Measurements from ENCODE around the gene PLA2G4D. TPM values are rescaled to one million over a fixed set of nuclear protein-coding genes. Genes with fewer than 3 reads are reported as not detected.

Gene PLA2G4D
- total RNA-seq, 3 donors from 2014 or later (not counting 1 experiment from before 2014, with no cell fraction given): not detected

DNA sequence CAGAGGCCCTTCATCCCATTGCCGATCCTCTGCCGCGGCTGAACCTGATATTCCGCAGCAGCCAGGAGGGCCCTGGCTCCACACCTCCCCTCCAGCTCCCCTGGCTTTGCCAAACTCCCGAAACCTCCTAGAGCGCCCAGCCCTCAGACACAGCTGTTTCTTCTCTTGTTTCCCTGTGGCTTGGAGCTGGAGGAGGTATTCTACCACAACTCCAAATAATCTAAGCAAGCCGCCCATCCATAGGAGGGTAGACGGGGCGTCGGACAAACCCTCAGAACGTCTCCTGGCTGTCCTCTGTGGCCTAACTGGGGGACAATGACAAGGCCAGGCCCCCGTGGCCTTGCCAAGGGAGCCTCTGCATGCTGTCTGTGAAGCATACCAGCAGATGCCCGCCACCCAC, 10.4 kb downstream of the PLA2G4D start:
- Histone ChIP-seq H3K4me1 (ENCODE audit: control insufficient read depth, insufficient read depth, low read length) (peaks cover 14% of the 10 kb centered on the region), H3K27ac (ENCODE audit: low read length) (no peak overlapping the region), H3K36me3 (ENCODE audit: control insufficient read depth, insufficient read depth, low read length) (no peaks in the 10 kb centered on the region), H3K4me3 (ENCODE audit: low read length) (no peak overlapping the region), H3K9me3 (ENCODE audit: control insufficient read depth, insufficient read depth, low read length) (no peaks in the 10 kb centered on the region), H3K27me3 (ENCODE audit: control insufficient read depth, insufficient read depth, low read length) (peaks cover 10% of the 10 kb centered on the region)
- DNase-seq: no peak
- Mint-ChIP-seq H3K27me3 (ENCODE audit: low read depth in 2 of 2) (peaks cover 9 to 13% of the 10 kb centered on the region in 2 donors), H3K36me3 (no peaks in the 10 kb centered on the region), H3K9me3 (no peaks in the 10 kb centered on the region), H3K4me1 (peaks cover 7 to 9% of the 10 kb centered on the region in 2 donors), H3K27ac (no peak overlapping the region), H3K4me3 (no peak overlapping the region)
- TF ChIP-seq, protein P1, sequence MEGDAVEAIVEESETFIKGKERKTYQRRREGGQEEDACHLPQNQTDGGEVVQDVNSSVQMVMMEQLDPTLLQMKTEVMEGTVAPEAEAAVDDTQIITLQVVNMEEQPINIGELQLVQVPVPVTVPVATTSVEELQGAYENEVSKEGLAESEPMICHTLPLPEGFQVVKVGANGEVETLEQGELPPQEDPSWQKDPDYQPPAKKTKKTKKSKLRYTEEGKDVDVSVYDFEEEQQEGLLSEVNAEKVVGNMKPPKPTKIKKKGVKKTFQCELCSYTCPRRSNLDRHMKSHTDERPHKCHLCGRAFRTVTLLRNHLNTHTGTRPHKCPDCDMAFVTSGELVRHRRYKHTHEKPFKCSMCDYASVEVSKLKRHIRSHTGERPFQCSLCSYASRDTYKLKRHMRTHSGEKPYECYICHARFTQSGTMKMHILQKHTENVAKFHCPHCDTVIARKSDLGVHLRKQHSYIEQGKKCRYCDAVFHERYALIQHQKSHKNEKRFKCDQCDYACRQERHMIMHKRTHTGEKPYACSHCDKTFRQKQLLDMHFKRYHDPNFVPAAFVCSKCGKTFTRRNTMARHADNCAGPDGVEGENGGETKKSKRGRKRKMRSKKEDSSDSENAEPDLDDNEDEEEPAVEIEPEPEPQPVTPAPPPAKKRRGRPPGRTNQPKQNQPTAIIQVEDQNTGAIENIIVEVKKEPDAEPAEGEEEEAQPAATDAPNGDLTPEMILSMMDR (IDR thresholded peaks at IDR 0.05): no peak
- ATAC-seq: no peak
- 91% methylated on average over 12 of the region's 13 CpGs for WGBS (ENCODE audit: insufficient coverage)
- intact Hi-C loops (cut with micrococcal nuclease): loop anchor here (1.0 kb wide), 1 partner anchor 95 kb away; no protein-coding TSS in a partner anchor

DNA sequence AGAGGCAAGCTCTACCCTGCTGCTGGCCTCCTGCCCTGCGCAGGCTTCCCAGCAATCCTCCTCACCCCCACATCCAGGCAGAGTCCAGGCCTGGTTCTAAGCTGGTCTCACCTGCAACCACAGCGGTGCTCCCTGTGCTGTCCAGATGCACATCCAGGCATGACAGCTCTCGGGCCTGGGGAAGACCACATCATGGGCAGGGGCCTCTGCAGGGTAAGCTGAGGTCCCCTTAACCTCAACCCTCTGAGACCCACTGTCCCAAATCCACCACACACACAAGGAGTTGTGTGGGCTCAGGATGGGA, 10.8 kb downstream of the PLA2G4D start:
- H3K27ac Mint-ChIP-seq: no peak overlapping the region
- no peaks in the 10 kb centered on the region for H3K36me3 Mint-ChIP-seq
- Histone ChIP-seq H3K9me3 (ENCODE audit: control insufficient read depth, insufficient read depth, low read length) (no peaks in the 10 kb centered on the region), H3K27ac (ENCODE audit: low read length) (no peak overlapping the region), H3K27me3 (ENCODE audit: control insufficient read depth, insufficient read depth, low read length) (peaks cover 10% of the 10 kb centered on the region), H3K36me3 (ENCODE audit: control insufficient read depth, insufficient read depth, low read length) (no peaks in the 10 kb centered on the region), H3K4me1 (ENCODE audit: control insufficient read depth, insufficient read depth, low read length) (peaks cover 14% of the 10 kb centered on the region), H3K4me3 (ENCODE audit: low read length) (no peak overlapping the region)
- TF ChIP-seq, protein P1 (IDR thresholded peaks at IDR 0.05): no peak
- H3K27me3 Mint-ChIP-seq (ENCODE audit: low read depth in 2 of 2): peaks cover 9 to 13% of the 10 kb centered on the region in 2 donors
- 89% methylated on average over 3 of the region's 3 CpGs for WGBS (ENCODE audit: insufficient coverage)
- no peaks in the 10 kb centered on the region for H3K9me3 Mint-ChIP-seq
- intact Hi-C loops (cut with micrococcal nuclease): no loop called here
- no peak overlapping the region for H3K4me3 Mint-ChIP-seq
- ATAC-seq (no peak), DNase-seq (no peak)
- peaks cover 7 to 9% of the 10 kb centered on the region in 2 donors for H3K4me1 Mint-ChIP-seq

DNA sequence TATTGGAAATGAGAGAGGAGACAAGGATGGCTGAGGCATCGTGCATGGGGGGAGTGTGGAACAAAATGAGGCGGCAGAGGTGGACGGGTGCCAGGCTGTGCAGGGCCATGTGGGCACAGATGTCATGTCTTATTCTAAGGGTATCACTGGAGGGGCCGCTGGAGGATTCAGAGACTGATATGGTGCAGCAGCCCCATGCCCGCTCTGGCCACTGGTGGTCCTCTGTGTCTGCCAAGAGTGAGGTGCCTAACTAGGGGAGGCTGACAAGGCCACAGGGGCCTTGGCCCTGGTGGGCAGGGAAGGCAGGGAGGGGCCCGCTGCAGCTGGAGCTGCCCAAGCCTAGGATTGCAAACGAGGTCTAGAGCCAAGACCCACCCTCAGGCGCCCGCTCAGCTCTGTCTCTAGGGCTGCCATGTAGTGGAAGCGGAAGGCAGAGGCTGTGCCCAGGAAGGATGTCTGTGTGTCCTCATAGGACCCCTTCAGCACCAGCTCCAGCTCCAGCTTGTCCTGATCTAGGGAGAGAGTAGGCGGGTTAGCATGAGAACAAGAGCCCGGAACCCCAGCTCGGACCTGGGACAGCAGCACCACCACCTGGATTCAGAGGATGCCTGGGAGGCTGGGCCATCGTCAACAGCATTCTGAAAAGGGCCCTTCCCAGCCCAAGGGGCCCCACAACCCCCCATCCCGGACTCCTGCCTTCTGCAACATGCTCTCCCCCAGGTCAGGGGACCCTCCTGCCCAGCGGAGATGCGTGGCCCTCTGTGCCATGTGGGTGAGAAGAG, 11.3 kb downstream of the PLA2G4D start:
- intact Hi-C loops (cut with micrococcal nuclease): no loop called here
- Histone ChIP-seq H3K27ac (ENCODE audit: low read length) (no peak overlapping the region), H3K27me3 (ENCODE audit: control insufficient read depth, insufficient read depth, low read length) (peaks cover 10% of the 10 kb centered on the region), H3K9me3 (ENCODE audit: control insufficient read depth, insufficient read depth, low read length) (no peaks in the 10 kb centered on the region), H3K4me3 (ENCODE audit: low read length) (no peak overlapping the region), H3K4me1 (ENCODE audit: control insufficient read depth, insufficient read depth, low read length) (peaks cover 14% of the 10 kb centered on the region), H3K36me3 (ENCODE audit: control insufficient read depth, insufficient read depth, low read length) (no peaks in the 10 kb centered on the region)
- DNase-seq (no peak), ATAC-seq (no peak)
- H3K27ac Mint-ChIP-seq: no peak overlapping the region
- TF ChIP-seq, protein P1 (IDR thresholded peaks at IDR 0.05): no peak
- peaks cover 7 to 9% of the 10 kb centered on the region in 2 donors for H3K4me1 Mint-ChIP-seq
- 90% methylated on average over 16 of the region's 17 CpGs for WGBS (ENCODE audit: insufficient coverage)
- no peaks in the 10 kb centered on the region for H3K36me3 Mint-ChIP-seq
- no peak overlapping the region for H3K4me3 Mint-ChIP-seq
- peaks cover 9 to 11% of the 10 kb centered on the region in 2 donors for H3K27me3 Mint-ChIP-seq (ENCODE audit: low read depth in 2 of 2)
- H3K9me3 Mint-ChIP-seq: no peaks in the 10 kb centered on the region

DNA sequence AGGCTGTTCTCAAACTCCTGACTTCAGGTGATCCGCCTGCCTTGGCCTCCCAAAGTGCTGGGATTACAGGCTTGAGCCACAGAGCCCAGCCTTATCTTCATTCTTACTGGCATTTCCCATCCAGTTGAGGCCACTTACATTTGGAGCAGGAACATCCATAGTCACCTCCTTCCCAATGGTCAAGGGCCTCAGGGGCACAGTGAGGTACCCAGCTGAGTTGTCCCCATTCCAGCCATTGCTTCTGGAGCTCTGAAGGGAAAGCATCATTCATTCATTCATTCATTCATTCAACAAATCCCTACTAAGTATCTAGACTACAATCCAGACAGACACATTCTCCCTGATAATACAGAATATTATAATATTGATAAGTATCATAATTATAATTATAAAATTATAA, 12.2 kb downstream of the PLA2G4D start:
- no peak overlapping the region for H3K4me3 Mint-ChIP-seq
- TF ChIP-seq, protein P1 (IDR thresholded peaks at IDR 0.05): no peak

More for the DNA sequence above, 12.2 kb downstream of the PLA2G4D start:
- Mint-ChIP-seq H3K27ac (no peak overlapping the region), H3K9me3 (no peaks in the 10 kb centered on the region), H3K36me3 (no peaks in the 10 kb centered on the region), H3K4me1 (peaks cover 7 to 9% of the 10 kb centered on the region in 2 donors), H3K27me3 (ENCODE audit: low read depth in 2 of 2) (peaks cover 9 to 10% of the 10 kb centered on the region in 2 donors)
- intact Hi-C loops (cut with micrococcal nuclease): no loop called here
- no peaks in the 10 kb centered on the region for H3K9me3 ChIP-seq (ENCODE audit: control insufficient read depth, insufficient read depth, low read length)
- 78% methylated on average over 1 of the region's 1 CpG for WGBS (ENCODE audit: insufficient coverage)
- H3K27me3 ChIP-seq (ENCODE audit: control insufficient read depth, insufficient read depth, low read length): peaks cover 10% of the 10 kb centered on the region
- H3K4me1 ChIP-seq (ENCODE audit: control insufficient read depth, insufficient read depth, low read length): peaks cover 14% of the 10 kb centered on the region
- no peak overlapping the region for H3K27ac ChIP-seq (ENCODE audit: low read length)
- no peak overlapping the region for H3K4me3 ChIP-seq (ENCODE audit: low read length)
- H3K36me3 ChIP-seq (ENCODE audit: control insufficient read depth, insufficient read depth, low read length): no peaks in the 10 kb centered on the region
- ATAC-seq: no peak
- no peak for DNase-seq

All from natural killer cell (primary cell).